IPS-18c (cell line): ENCODE measurements around the gene RSRC1.
"Not testable (repeated sequence)": the region's sequence is repeated elsewhere in the genome, so short reads cannot be mapped to it uniquely, and the experiment has no call there.

Source experiments
- H3K4me3 ChIP-seq: 2 replicates; pipeline ENCODE4 v1.7.0; 2013; ENCODE audit warnings: low read depth, mild to moderate bottlenecking, low read length, moderate library complexity; ENCODE audit not compliant: insufficient read depth
- H3K9me3 ChIP-seq: one replicate; pipeline ENCODE4 v1.6.1; 2013; ENCODE audit warnings: mild to moderate bottlenecking, low read length, moderate library complexity; ENCODE audit not compliant: control insufficient read depth, insufficient read depth

RSRC1 gene, protein sequence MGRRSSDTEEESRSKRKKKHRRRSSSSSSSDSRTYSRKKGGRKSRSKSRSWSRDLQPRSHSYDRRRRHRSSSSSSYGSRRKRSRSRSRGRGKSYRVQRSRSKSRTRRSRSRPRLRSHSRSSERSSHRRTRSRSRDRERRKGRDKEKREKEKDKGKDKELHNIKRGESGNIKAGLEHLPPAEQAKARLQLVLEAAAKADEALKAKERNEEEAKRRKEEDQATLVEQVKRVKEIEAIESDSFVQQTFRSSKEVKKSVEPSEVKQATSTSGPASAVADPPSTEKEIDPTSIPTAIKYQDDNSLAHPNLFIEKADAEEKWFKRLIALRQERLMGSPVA

DNA sequence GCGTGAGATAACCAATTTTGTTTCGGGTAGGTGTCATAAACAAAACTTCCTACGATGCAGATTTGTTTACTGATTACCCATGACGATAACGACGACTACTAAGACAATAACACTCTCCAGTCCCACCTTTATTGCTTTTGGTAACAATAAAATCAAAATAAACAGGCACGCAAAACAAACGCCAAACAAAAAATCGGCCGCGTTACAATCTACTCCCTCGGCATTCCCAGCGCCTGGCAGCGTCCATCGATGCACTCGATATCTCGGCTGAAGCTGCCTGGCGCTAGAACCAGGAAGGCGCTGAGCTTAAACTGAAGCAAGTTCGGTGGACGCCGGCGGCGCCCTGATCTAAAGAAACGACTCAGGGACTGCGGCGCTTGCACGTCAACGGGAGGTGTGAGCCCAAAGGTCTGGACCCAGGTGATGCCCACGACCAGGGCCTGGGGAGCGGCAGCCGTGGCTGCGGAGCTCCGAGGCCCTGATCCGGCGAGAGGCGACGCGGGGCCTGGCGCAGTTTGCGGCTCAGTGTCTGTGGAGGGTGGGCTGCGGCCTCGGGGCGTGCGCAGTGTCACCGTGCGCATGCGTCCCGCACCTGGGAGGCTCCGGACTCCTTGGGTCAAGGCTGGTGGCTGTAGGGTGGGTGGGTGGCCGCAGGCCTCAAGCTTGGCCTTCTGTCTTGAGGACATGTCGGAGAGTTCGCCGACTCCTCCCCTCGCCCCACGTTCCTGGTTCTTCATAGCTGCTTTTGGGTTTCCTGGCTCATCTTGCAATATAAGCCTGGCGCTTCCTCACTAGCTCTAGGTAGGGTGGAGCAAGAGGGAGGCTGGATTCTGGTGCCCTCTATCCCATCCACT lies at the start of gene RSRC1:
Gene RSRC1, plus strand, starts transcription at position 286 of the 854 bp plus-strand sequence. CDS start 12,016 bp downstream, outside the sequence.
- no peaks in the 10 kb centered on the region for H3K9me3 ChIP-seq
- peak within 1 kb of the TSS; percentile 87 for H3K4me3 ChIP-seq

DNA sequence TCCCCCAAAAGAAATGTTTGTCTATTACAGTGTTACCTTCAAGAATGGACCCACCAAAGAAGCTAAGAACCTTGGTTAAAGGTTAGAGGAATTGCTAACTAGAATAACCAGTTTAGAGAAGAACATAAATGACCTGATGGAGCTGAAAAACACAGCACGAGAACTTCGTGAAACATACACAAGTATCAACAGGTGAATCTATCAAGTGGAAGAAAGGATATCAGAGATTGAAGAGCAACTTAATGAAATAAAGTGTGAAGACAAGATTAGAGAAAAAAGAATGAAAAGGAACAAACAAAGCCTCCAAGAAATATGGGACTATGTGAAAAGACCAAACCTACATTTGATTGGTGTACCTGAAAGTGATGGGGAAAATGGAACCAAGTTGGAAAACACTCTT lies 44.3 kb upstream of the RSRC1 start:
- H3K9me3 ChIP-seq, H3K4me3 ChIP-seq: not testable (repeated sequence)

DNA sequence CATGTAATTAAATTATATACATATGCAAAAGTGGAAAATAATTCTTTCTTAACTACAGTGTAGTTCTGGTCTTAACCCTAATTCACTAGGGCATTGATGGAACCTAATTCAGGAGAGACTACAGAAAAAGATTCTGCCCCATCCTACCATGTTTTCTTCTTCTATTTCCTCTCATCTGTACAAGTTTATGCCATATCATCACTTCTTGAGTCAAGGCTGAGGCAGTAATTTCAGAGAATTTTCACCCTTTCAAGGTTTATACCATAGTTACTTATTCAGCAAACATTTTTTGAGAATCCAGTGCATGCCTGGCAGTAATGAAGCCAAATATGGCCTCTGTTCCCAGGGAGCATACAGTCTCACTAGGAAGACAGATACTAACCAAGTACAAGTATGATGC lies 37.1 kb upstream of the RSRC1 start:
- H3K9me3 ChIP-seq, result no peaks in the 10 kb centered on the region
- no peak overlapping the region for H3K4me3 ChIP-seq

DNA sequence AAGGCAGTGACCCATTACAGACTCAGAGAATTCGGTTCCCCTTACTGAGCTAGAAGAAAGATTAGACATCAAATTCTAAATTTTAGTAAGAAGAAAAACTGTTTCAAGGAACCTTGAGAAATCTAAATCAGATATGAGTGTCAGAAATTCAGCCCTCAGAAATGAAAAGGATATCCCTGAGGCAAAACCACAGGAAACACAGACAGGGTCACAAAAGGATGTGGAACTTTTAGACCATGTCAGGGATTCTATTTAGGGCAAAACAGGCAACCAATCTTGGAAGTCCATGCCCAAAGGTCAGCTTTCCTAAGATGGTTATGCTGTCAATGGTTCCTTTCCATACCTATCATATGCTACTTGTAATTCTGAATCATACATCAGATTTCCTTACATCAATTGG lies 35.3 kb upstream of the RSRC1 start:
- H3K4me3 ChIP-seq, result no peak overlapping the region
- no peaks in the 10 kb centered on the region for H3K9me3 ChIP-seq

DNA sequence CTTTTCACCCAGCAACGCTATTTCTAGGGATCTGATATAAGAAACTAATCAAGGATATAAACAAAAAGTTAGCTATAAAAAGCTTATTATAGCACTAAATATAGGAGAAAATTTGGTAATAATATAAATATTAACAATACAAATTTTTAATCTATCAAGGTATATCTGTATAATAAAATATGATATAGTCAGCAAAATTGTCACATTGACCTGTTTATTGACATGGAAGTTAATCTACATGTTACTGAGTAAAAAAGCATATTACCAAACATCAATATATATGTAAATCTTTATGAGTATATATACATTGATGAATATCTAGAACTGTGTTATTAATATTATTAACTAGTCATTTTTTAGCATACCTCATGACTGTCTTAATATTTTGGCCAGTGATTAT lies 30.3 kb upstream of the RSRC1 start:
- no peaks in the 10 kb centered on the region for H3K9me3 ChIP-seq
- no peak overlapping the region for H3K4me3 ChIP-seq

DNA sequence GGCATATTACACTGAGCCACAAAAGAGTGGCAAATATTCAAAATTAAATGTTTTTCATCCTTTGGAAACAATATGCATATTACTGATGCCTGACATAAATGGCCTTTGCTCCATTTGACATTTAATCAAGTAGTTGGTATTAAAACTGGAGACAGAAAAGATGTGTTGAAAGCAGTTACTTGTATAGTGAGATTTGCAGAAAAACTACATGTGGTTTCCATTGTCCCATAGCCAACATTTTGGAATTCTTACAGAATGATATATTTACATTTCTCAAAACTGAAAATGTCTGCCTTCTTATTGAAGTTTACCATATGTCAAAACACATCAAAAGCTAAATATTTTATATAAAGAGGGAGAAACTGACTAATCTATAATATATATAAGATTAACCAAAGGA lies 25.2 kb upstream of the RSRC1 start:
- Histone ChIP-seq H3K9me3 (no peaks in the 10 kb centered on the region), H3K4me3 (no peak overlapping the region)

DNA sequence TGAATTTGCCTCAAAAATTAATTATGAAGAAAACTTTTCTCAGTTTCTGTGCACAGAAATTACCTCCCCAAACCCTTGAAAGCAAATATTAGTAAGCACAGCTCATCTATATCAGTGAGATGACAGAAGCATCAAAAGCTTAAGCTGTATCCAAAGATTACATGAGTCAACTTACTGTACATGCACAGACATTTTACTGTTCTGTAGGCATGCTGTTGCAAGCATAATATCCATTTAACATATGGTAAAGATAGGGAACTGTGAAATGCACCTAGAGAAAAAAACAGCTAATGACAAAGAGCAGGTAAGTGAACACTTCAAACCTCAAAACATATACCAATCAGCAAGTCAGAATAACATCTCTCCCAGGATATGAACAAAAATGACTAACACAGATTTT lies 24.5 kb upstream of the RSRC1 start:
- H3K9me3 ChIP-seq, result no peaks in the 10 kb centered on the region
- H3K4me3 ChIP-seq, result no peak overlapping the region

DNA sequence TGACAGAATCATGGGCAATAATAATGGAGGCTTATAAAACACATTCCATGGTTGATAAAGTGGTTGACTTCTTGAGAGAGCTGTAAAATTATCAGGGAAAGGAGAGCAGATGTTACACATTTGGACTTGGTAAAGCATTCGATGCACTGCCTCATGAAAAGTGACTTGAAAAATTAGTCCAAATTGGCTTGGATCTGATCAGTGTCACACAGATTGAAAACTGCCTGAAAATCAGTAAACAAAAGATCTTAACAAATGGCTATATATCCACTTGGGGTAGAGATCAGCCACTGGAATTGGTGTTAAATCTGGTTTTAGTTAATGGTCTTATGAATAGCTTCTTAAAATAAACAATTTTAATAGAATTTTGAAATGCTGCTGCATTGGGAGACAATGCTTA lies 24.0 kb upstream of the RSRC1 start:
- H3K9me3 ChIP-seq, result no peaks in the 10 kb centered on the region
- H3K4me3 ChIP-seq, result no peak overlapping the region

DNA sequence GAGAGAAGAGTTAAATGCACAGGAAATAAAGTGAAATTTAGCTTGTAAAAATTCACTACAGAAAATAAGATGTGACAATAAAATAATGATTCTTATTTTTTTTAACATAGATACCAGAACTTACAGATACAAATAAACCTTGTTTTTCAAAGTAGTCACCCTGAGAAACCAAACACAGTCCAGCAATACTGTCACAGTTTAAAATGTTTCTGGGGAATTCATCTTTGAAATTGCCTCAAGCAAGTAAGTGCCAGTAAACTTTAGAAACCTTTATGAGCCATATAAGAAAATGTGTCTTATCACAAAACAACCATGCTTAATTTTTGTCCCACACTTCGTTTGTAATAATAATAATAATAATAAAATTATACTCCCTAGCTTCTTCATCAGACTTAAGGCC lies 23.5 kb upstream of the RSRC1 start:
- Histone ChIP-seq H3K9me3 (no peaks in the 10 kb centered on the region), H3K4me3 (no peak overlapping the region)

DNA sequence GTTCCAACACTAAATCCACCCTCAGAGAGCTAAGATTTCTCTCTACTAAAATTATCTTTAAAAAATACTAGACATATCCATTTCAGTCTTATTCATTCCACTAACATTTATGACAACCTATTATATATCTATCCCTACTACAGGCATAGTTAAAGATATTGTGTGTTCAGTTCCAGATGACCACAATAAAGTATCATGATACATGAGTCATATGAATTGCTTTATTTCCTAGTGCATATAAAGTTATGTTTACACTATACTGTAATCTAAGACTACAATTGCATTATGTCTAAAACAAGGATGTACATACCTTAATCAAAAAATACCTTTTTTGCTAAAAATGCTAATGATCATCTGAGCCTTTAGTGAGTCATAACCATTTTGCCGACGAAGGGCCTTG lies 23.1 kb upstream of the RSRC1 start:
- Histone ChIP-seq H3K9me3 (no peaks in the 10 kb centered on the region), H3K4me3 (no peak overlapping the region)

DNA sequence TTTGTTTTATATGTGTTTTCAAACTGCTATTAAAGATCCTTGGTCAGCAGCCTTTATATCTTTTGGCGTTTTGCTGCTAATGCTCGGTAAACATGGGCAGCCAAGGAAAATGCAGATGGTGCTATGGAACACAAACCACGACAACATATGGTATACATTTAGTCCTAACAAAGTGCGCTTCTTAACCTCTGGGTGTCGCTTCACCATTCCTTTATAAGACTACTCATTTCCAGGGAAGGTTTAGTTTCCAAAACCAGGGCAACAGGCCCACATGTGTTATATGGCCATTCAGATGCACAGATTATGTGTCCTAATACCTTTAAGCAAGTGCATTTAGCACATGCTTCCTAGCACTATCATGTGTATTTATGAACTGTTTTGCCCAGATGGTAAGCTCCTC lies 18.4 kb upstream of the RSRC1 start:
- Histone ChIP-seq H3K9me3 (no peaks in the 10 kb centered on the region), H3K4me3 (no peak overlapping the region)

DNA sequence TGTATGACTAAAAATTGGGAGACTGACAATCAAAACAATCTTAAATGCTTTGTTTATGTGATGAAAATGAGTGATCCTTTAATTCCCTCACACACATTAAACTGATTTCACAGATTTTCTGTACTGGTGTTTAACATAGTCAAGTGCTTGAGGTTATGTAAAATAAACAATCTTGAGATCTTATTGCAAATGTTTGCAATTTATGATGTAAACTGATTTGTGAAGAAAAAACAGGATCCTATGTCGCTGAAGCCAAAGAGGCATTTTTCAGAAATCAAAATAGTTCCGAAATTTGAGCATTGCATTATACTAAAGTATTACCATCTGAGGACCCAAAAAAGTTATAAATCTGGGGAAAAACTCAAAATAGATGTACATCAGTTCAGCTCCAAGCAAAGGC lies 16.4 kb upstream of the RSRC1 start:
- no peak overlapping the region for H3K4me3 ChIP-seq

DNA sequence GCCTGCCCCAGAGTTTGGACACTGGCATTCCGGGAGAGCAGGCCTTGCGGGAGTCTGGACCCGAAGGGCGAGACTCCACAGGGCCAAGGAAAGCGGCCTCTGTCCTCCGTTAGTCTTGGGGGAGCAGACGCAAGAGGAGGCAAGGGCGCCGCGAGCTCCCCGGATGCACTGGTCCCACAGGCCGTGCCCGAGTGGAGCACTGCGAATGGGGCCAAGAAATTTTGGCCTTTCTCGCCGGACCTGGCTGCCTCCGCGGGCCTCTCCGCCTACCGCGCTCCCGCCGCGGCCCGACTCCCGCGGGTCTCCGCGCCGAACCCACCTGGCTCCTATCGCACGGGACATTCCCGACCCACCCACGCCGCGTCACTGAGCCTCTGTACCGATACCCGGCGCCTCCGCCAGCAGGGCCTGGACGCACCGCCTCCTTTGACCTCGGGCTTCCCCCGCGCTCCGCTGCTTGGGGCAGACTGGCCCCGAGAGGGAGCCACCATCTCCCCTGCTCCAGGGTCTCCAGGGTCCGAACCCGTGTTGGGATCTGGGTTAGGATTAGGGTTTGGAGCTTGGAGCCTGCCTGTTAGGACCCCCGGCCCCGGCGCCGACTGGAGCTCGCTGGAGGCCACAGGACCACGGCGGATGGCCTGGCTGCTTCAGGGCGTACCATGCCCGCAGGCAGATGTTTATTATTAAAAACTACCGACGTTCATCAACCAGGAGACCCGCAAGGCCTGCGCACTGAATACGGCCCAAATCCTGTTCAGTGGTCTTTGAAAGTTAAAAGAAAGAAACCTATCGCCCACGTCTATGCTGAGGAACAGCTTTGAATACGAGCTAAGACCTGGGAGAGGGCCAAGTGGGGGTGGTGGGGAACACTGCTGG lies 15.4 kb upstream of the RSRC1 start:
- H3K9me3 ChIP-seq, result no peaks in the 10 kb centered on the region
- H3K4me3 ChIP-seq, result peak overlapping the region; percentile 59

More for the DNA sequence above, 16.4 kb upstream of the RSRC1 start:
- no peaks in the 10 kb centered on the region for H3K9me3 ChIP-seq

DNA sequence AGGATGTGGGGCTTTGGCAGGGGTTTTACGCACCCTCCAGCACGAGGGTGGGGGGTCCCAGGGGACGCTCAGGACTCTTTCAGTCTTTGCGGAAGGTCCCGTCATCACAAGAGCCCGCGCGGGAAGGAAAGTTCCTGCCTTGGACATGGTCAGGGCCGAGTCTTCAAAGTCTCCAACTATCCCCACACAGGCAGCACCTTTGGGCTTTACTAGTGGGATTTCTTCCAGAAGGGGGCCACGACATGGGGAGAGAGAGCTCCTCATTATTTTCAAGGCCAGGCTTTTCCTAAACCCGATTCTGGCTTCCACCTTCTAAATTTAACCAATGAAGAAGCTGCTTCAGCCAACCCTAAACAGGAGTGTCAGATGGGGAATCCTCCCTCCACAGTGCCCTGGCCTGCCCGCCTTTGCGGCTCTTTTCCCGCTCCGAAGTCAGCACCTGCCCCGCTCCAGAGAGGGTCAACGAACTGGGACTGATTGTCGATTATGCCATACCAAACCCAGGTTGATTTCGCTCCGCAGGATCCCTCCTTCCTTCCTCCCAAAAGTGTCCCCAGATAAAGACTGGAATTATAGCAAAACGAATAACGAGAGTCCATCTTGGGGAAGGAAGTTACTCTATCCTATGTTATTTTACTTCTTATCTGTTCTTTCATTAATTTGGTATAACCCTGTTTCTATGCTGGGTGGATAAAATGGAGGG lies 14.6 kb upstream of the RSRC1 start:
- H3K9me3 ChIP-seq, result no peaks in the 10 kb centered on the region
- peak overlapping the region; percentile 59; the same call in 1 of the 2 replicates for H3K4me3 ChIP-seq

DNA sequence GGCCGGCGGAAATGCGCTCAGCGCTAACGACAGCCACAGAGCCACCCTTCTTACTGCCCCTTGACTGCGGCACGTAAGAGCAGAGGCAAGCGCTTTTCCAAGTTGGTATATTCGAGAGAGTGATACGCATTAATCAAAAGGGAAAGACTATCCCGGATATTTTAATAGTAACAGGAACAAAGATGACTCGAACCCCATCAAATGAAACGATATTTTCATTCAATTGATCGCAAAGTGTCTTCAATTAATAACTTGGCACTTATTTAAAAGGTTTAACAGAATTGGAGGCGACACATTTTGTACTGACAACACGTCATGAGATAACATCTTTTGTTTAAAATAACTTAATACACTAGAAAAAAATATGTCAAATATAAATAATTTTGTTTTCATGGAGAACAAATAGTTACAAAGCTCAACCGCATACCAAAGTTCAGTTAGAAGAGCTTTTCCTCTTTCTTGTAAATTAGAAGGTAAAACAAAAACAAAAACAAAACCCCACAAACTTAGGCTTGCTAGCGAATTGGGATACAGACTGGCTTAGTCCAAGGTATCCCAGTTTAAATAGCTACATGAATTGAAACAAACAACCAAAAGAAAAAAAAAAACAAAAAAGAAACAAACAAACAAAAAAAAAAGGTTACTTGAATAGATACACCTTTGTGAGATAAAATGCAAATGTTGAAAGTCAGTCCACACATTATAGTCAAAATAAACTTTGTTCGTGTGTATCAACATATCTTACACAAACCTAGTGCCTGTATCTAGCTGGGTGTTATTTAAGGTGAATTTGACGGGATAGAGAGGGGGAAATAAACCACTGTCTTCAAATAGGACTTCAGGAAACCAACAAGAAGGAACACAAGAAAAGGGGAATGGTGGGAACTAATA lies 13.8 kb upstream of the RSRC1 start:
- no peaks in the 10 kb centered on the region for H3K9me3 ChIP-seq
- no peak overlapping the region for H3K4me3 ChIP-seq

DNA sequence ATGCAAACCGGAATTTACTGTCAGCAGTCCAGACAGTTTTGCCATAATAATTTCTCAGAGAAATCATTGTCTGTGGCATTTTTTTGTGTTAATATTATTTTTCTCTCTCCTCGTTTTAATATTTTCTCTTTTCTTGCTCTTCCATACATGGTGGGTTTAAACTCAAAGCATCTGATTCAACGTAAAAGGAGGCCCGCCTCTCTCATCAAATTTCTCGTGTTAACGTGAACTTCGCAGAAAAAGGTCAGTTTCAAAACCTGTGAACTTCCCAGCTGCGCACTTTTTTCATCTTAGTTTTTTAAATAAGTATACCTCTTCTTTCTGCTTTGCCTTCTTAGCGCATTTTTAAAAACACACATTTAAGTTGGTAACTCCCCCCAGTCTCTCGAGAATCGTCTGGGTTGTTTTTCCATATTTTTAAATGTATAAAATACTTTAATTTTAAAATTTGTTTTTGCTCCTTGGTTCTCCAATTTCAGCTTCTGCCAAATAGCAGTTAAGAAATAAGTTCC lies 12.8 kb upstream of the RSRC1 start:
- H3K4me3 ChIP-seq, result no peak overlapping the region

More for the DNA sequence above, 12.8 kb upstream of the RSRC1 start:
- H3K9me3 ChIP-seq, result no peaks in the 10 kb centered on the region
